Loucy (cell line): ENCODE data around the gene SELENOI.

Experiments
- H2AFZ ChIP-seq: fragments of 200-600 bp; sonication (generic); 2 replicates; pipeline ENCODE4 v1.6.0; 2016; ENCODE audit warnings: antibody characterized with exemption, mild to moderate bottlenecking, low read length, moderate library complexity
- H3F3A ChIP-seq: fragments of 200-600 bp; 2 replicates; pipeline ENCODE4 v1.6.0; 2016; ENCODE audit warnings: antibody characterized with exemption, low read depth, mild to moderate bottlenecking
- H3K27me3 ChIP-seq: fragments of 200-600 bp; sonication (generic); 2 replicates; pipeline ENCODE4 v1.6.1; 2014; ENCODE audit warnings: low read length, mild to moderate bottlenecking; ENCODE audit not compliant: insufficient read depth, poor library complexity, severe bottlenecking
- H3K36me3 ChIP-seq: fragments of 200-600 bp; sonication (generic); 2 replicates; pipeline ENCODE4 v1.6.1; 2016; ENCODE audit warnings: low read length; ENCODE audit not compliant: insufficient read depth
- H3K4me1 ChIP-seq: fragments of 200-600 bp; sonication (generic); 2 replicates; pipeline ENCODE4 v1.5.1; 2014; ENCODE audit warnings: low read length, mild to moderate bottlenecking; ENCODE audit not compliant: insufficient read depth, poor library complexity, severe bottlenecking
- H3K4me2 ChIP-seq: fragments of 200-600 bp; sonication (generic); 2 replicates; pipeline ENCODE4 v1.6.0; 2014; ENCODE audit warnings: antibody characterized with exemption, low read length, low read depth, mild to moderate bottlenecking; ENCODE audit not compliant: poor library complexity, severe bottlenecking
- H3K4me3 ChIP-seq: fragments of 200-600 bp; sonication (generic); 2 replicates; pipeline ENCODE4 v1.5.1; 2014; ENCODE audit warnings: low read length, mild to moderate bottlenecking, mixed read lengths; ENCODE audit not compliant: poor library complexity, severe bottlenecking
- H3K79me2 ChIP-seq: fragments of 200-600 bp; sonication (generic); 2 replicates; pipeline ENCODE4 v1.6.1; 2014; ENCODE audit warnings: low read length; ENCODE audit not compliant: insufficient read depth
- H3K9ac ChIP-seq: fragments of 200-600 bp; sonication (generic); 2 replicates; pipeline ENCODE4 v1.6.0; 2014; ENCODE audit warnings: mild to moderate bottlenecking, low read depth, low read length, moderate library complexity; ENCODE audit not compliant: poor library complexity, severe bottlenecking
- H3K9me2 ChIP-seq: fragments of 200-600 bp; sonication (generic); replicated peaks from 2 replicates; pipeline ENCODE4 v1.6.1; 2016; ENCODE audit warnings: low read depth, low read length, mixed read lengths
- H3K9me3 ChIP-seq: fragments of 200-600 bp; sonication (generic); 2 replicates; pipeline ENCODE4 v1.6.1; 2014; ENCODE audit warnings: mild to moderate bottlenecking, antibody characterized with exemption, low read length, low read depth; ENCODE audit not compliant: insufficient read depth
- H4K20me1 ChIP-seq: fragments of 200-600 bp; sonication (generic); 2 replicates; pipeline ENCODE4 v1.6.0; 2014; ENCODE audit warnings: antibody characterized with exemption, low read length, mild to moderate bottlenecking; ENCODE audit not compliant: insufficient read depth, poor library complexity, severe bottlenecking
- EZH2phosphoT487 ChIP-seq: fragments of 200-600 bp; IDR thresholded peaks from 2 replicates; pipeline ENCODE4 v1.6.1; 2018; ENCODE audit warnings: antibody characterized with exemption, mild to moderate bottlenecking, moderate library complexity, borderline replicate concordance
- TF ChIP-seq, protein P1 (sequence below): fragments of 200-600 bp; sonication (generic); conservative IDR thresholded peaks from 2 replicates; pipeline ENCODE4 v1.5.1; 2014; ENCODE audit warnings: mild to moderate bottlenecking, antibody characterized with exemption, low read length

Gene SELENOI

DNA sequence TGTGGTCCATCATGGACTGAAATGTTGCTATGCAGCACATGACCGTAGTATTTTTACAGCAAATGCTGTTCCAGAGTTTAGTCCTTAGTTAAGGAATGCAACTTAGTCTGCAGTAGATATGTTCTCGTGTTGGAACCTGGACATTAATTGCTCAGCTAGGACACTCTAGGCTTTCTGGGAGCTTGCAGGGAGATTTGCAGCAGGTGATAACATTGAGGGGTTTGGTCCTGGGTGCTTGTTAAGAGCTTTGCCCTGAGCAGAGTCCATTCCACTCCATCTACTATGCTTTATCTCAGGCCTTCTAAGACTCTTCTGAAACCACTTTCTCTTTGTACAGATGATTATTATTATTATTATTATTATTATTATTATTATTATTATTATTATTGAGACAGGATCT lies 82.9 kb downstream of the SELENOI start:
- Histone ChIP-seq H2AFZ (no peak overlapping the region), H3K79me2 (no peaks in the 10 kb centered on the region), H3K9ac (no peak overlapping the region), H4K20me1 (no peaks in the 10 kb centered on the region), H3K9me2 (no peaks in the 10 kb centered on the region), H3K9me3 (no peaks in the 10 kb centered on the region), H3K4me2 (no peak overlapping the region), H3K4me3 (no peak overlapping the region), H3K27me3 (no peaks in the 10 kb centered on the region), H3K36me3 (no peaks in the 10 kb centered on the region), H3F3A (no peaks in the 10 kb centered on the region), H3K4me1 (no peaks in the 10 kb centered on the region)
- TF ChIP-seq, protein P1, sequence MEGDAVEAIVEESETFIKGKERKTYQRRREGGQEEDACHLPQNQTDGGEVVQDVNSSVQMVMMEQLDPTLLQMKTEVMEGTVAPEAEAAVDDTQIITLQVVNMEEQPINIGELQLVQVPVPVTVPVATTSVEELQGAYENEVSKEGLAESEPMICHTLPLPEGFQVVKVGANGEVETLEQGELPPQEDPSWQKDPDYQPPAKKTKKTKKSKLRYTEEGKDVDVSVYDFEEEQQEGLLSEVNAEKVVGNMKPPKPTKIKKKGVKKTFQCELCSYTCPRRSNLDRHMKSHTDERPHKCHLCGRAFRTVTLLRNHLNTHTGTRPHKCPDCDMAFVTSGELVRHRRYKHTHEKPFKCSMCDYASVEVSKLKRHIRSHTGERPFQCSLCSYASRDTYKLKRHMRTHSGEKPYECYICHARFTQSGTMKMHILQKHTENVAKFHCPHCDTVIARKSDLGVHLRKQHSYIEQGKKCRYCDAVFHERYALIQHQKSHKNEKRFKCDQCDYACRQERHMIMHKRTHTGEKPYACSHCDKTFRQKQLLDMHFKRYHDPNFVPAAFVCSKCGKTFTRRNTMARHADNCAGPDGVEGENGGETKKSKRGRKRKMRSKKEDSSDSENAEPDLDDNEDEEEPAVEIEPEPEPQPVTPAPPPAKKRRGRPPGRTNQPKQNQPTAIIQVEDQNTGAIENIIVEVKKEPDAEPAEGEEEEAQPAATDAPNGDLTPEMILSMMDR, result no peak
- TF ChIP-seq EZH2phosphoT487, result no peak

DNA sequence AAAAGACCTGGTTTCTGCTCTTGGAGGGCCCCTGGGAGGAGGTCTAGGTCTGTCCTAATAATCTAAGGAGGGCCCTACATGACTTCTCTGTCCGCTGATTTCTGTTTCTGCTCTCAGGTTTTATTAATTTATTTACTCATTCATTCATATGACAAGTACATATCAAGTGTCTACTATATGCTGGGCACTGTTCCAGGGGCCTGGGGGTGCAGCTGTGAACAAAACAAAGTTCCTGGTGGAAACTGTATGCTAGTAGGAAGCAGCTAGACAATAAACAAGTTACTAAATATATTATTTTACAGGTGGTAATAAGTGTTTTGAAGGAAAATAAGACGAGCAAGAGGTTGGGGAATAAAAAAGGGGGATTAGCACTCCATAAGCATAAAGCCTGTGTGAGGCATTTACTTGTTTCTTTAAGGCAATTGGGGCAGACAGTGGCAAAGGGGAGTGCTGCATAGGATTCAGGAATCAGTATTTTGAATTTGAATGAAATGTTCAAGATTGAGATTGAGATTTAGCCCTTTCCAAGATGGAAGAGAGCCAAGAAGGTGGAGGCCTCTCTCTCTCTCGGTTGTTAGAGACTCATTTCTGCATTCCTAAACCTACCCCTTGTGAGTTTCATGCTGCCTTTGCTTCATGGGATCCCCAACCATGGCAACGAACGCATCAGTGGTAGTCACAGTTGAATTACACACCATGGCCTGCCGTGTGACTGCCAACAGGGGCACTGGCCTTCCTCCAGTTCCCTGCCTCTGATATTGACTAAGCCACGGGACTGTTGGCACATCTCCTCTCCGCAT lies 84.0 kb downstream of the SELENOI start:
- Histone ChIP-seq H2AFZ (no peak overlapping the region), H3K9ac (no peak overlapping the region), H3K4me3 (no peak overlapping the region), H3K9me2 (no peaks in the 10 kb centered on the region), H3K36me3 (no peaks in the 10 kb centered on the region), H4K20me1 (no peaks in the 10 kb centered on the region), H3K79me2 (no peaks in the 10 kb centered on the region), H3K4me1 (no peaks in the 10 kb centered on the region), H3K4me2 (no peak overlapping the region), H3K27me3 (no peaks in the 10 kb centered on the region), H3K9me3 (no peaks in the 10 kb centered on the region), H3F3A (no peaks in the 10 kb centered on the region)
- TF ChIP-seq EZH2phosphoT487, result no peak
- TF ChIP-seq, protein P1, result no peak

DNA sequence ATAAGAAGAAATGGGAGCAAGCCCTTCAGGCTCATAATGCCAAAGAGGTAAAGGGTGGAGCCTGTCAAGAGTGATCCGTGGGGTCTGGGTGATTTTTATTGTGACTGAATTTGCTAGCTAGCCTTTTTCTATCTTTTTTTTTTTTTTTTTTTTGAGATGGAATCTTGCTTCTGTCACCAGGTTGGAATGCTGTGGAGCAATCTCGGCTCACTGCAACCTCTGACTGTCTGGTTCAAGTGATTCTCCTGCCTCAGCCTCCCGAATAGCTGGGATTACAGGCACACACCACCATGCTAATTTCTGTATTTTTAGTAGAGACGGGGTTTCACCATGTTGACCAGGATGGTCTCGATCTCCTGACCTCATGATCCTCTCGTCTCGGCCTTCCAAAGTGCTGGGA lies 84.9 kb downstream of the SELENOI start:
- no peaks in the 10 kb centered on the region for H3K79me2 ChIP-seq
- no peak overlapping the region for H2AFZ ChIP-seq
- H3K36me3 ChIP-seq, result no peaks in the 10 kb centered on the region
- H4K20me1 ChIP-seq, result no peaks in the 10 kb centered on the region
- H3K4me1 ChIP-seq, result no peaks in the 10 kb centered on the region
- no peaks in the 10 kb centered on the region for H3K9me2 ChIP-seq
- H3F3A ChIP-seq, result no peaks in the 10 kb centered on the region
- no peak overlapping the region for H3K4me2 ChIP-seq
- H3K9me3 ChIP-seq, result no peaks in the 10 kb centered on the region
- H3K27me3 ChIP-seq, result no peaks in the 10 kb centered on the region
- no peak overlapping the region for H3K4me3 ChIP-seq
- TF ChIP-seq, protein P1, result no peak
- no peak for TF ChIP-seq EZH2phosphoT487
- no peak overlapping the region for H3K9ac ChIP-seq
